Endometrium (tissue), 2 donors: Measurements from ENCODE around the gene MAS1.
"Not testable (repeated sequence)": the region's sequence is repeated elsewhere in the genome, so short reads cannot be mapped to it uniquely, and the experiment has no call there.

Experiments used
- FAIRE-seq: peaks from 2 replicates; lab custom pipeline; 2012; peaks lifted over from hg19 to GRCh38; lab: Jason Lieb, UNC
- donor health status: control.
- donor health status: control.

The MAS1 gene

DNA sequence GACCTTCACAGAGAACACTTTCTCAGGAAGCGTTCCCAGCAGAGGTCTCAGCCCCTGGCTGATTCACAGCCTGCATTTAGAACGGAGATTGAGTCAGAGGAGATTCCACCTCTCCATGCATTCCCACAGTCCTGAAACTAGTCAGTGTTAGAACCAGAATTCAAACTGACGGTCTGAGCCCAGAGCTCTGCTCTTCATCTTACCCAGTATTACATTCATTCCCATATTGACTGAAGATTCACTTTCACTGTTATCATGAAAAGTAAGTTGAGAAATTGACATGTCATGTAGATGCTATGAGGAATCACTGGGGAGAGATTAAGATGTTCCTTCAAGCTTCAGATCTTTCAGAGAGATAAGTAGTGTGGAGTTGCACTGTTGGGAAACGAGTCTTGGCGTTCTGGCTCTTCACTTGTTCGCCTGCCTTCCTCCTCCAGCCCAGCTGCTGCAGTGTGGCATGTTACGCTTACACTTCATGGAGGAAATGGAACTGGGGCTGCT is 28.3 kb downstream of the MAS1 start:
- FAIRE-seq = no peak

DNA sequence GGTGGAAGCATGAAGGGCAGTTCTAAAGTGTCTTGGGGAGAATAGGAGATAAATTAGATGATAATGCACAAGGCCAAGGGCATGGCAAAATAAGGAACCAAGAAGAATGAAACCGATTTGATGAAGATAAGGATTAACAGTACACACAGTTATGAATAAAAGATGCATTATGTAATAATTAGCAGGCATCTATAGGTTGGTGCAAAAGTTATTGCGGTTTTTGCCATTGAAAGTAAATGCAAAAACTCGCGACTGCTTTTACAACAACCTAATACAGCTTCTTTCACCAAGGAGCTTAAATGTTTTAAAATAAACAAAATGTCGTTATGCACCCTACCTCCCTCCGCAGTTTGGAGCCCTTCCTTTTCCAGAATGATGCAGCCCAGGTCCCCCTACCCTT is 29.0 kb downstream of the MAS1 start:
- no peak for FAIRE-seq

DNA sequence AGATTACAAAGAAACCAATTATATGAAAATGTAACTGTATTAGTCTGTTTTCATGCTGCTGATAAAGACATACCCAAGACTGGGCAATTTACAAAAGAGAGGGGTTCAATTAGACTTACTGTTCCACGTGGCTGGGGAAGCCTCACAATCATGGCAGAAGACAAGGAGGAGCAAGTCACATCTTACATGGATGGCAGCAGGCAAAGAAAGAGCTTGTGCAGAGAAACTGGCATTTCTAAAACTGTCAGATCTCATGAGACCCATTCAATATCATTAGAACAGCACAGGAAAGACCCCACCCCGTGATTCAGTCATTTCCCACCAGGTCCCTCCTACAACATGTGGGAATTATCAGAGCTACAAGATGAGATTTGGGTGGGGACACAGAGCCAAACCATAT is 33.4 kb downstream of the MAS1 start:
- not testable (repeated sequence) for FAIRE-seq

DNA sequence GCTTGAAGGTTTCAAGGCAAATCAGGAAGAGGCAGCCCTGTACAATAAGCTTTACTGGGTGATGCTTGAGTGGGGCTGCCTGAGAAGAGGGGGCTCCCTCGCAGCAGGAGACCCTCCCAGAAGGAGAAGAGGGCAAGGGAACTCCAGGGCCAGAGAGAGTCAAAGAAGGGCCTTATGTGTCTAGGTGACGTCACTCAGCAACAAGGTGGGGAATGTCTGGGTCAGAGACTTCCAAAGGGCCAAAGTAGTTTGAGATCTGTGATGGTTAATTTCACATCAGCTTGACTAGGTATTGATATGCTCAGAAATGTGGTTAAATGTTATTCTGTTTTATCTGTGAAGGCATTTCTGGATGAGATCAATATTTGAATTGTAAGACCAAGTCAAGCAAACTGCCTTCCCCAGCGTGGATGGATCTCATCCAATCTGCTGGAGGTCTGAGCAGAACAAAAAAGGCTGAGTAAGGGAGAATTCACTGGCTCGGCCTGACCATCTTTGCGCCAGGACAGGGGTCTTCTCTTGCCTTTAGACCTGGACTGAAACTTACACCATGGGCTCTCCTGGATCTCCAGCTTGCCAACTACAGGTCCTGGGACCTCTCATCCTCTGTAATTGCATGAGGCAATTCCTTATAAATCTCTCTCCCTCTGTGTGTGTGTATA is 35.9 kb downstream of the MAS1 start:
- no peak for FAIRE-seq

DNA sequence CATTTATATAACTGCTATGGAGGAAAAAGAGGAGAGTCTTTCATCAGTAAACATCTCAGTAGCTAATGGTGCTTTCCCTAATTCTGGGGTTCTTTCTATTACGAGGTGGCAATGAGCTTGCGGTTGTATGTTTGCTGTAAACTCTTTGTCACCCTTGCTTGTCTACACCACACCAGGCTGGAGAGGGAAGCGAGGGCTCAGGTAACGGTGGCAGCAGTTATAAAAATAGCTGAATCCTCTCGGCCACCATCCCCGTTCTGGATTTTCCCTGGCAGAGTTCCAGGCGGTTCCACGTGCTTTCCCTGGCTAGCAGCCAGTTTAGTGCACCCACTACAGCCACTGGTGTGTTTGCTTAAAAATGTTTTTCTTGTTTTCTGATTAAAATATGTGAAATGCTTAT is 39.0 kb downstream of the MAS1 start:
- FAIRE-seq = no peak

DNA sequence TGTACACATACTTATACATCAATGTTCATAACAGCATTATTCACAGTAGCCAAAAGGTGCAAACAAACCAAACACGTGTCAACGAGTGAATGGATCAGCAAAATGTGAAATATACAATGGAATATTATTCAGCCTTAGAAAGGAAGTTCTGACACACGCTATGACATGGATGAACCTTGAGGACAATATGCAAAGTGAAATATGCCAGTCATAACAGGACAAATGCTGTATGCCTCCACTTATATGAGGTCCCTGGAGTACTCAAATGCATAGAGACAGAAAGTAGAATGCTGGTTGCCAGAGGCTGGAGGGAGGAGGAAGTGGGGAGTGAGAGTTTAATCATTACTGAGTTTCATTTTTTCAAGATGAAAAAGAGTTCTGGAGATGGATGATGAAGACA is 40.3 kb downstream of the MAS1 start:
- FAIRE-seq = no peak

DNA sequence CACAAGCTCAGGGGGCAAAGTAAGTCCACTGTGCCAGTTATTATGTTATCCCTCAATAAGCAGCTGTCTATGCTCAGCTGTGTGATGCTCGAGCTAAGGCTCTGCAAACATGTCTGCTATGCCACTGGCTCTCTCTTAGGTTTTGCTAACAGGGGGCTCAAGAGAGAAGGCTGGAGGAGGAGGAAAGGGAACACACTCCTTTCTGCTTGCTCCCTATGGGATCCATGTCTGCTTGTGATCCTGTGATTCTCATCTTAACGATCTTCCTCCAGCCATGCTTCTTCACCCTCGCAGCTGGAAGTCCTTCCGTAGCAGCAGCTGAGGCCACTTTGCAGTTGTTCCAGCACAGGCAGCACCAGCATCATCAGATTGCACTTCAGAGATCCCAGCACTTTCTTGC is 41.1 kb downstream of the MAS1 start:
- no peak for FAIRE-seq

DNA sequence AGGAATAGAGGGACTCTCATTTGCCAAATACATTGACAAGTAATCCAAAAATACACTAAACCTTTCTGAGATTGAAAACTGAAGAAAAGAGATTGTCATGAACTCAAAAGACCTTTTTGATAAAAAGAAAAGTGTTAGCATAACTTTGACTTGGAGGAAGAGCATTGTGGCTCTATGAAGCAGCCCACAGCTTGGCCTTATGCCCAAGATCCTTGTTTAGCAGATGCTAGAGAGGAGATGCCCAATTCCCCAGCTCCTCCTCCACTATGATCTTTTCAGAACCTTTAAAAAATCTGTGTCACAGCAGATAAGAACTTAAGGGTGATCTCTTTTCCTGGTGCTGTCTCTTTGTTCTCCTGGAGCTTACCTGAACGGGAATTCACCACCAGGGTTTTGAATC is 42.3 kb downstream of the MAS1 start:
- no peak for FAIRE-seq

DNA sequence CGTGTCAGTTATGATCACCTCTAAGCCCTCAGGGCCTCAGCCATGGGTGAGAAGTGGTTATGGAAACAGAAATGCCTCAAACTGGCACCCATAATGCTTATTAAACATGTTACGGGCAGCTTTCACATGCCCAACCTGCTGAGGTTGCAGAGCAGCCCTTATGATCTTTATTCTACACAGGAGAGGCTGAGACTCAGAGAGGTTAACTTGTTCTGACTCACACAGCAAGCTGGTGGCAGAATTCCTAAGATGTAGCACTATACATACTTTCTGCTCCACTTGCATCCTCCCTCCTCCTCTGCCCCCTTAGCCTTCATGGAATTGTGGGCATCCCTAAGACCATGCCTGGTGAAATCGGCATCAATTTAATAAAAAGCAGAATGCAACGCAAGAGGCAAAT is 43.4 kb downstream of the MAS1 start:
- no peak for FAIRE-seq

DNA sequence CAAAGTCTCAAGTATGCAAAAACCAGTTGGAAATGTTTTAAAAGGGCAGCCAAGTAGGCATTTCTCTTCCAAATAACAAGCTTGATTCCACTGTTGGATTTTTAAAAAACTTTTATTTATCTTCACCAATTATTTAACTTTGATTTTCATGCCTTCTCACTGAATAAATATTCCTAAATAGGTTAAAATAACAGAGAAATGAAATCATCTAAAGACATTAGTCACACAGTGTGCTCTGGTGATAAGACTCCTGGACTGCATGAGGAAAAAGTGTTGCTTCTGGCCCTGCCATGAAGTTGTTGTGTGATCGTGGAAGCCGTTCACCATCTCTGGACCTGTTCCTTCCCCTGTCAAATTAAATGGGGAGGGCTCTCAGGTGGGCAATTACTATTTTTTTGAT is 44.3 kb downstream of the MAS1 start:
- FAIRE-seq = no peak

DNA sequence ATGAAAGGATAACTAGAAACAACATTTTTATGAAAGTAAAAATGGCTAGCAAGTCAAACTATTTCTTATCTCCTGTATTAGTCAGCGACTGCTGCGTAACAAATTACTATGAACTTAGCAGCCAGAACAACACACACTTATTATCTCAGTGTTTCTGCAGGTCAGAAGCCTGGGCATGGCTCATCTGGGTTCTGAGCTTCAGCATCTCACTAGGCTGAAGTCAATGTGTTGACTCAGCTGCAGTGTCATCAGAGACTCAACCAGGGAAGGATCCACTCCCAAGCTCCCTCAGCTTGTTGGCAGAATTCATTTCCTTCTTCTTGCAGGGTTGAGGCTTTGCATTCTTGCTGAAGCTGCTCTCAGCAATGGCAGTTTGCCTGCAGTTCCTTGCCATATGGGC is 44.8 kb downstream of the MAS1 start:
- FAIRE-seq = no peak

DNA sequence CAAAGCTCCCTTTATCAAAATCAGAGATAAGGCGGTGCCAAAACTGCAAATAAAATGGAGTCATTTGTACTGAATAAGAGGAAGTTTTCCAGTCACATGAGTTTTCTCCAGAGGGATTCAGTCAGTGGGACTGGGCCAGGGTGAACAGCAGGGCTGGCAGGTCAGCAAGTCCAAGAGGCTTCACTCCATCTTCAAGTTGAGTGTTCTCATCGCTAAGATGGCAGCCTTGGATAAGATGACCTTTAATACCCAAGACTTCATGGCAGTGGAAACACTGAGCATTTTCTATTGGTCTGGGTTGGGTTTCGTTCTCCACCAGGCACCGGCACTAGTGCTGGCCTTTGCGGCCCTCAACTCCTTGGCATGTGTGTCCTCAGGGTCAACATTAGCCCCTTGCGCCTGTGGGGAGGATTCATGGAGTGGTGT is 48.8 kb downstream of the MAS1 start:
- no peak for FAIRE-seq
